ENCODE data around the gene OSGIN1.
A peak's percentile ranks its signal among the peaks of the same experiment; 100 is the strongest.

The OSGIN1 gene

GRCh38 chr16:84009282-84009681 lies 56.2 kb downstream of the OSGIN1 start:
- Histone ChIP-seq H3K9me3 (ENCODE audit: insufficient read depth, low read length) (no peaks in the 10 kb centered on the region), H4K20me1 (ENCODE audit: insufficient read depth, low read length) (no peaks in the 10 kb centered on the region), H3K36me3 (replicated peaks; ENCODE audit: low read depth, low read length) (no peaks in the 10 kb centered on the region), H3K4me3 (ENCODE audit: low read length) (no peak overlapping the region), H3K9ac (ENCODE audit: low read length) (no peak overlapping the region), H3K27ac (ENCODE audit: low read length) (no peak overlapping the region), H3K4me1 (ENCODE audit: low read length) (no peaks in the 10 kb centered on the region), H3K79me2 (ENCODE audit: low read length) (no peaks in the 10 kb centered on the region), H2AFZ (ENCODE audit: low read depth, low read length) (no peak overlapping the region), H3K27me3 (ENCODE audit: low read depth, low read length) (peaks cover 23% of the 10 kb centered on the region), H3K4me2 (ENCODE audit: low read length) (no peak overlapping the region)
- TF ChIP-seq CTCF (IDR thresholded peaks at IDR 0.05; ENCODE audit: low read depth, low read length): no peak
- TF ChIP-seq EZH2phosphoT487 (IDR thresholded peaks at IDR 0.05; ENCODE audit: low read depth): no peak

- Histone ChIP-seq H3K4me1 (ENCODE audit: low read length) (no peaks in the 10 kb centered on the region), H3K27ac (ENCODE audit: low read length) (no peak overlapping the region), H3K27me3 (ENCODE audit: low read depth, low read length) (no peaks in the 10 kb centered on the region), H3K79me2 (ENCODE audit: low read length) (no peaks in the 10 kb centered on the region), H3K9me3 (ENCODE audit: insufficient read depth, low read length) (no peaks in the 10 kb centered on the region), H4K20me1 (ENCODE audit: insufficient read depth, low read length) (no peaks in the 10 kb centered on the region), H3K36me3 (replicated peaks; ENCODE audit: low read depth, low read length) (no peaks in the 10 kb centered on the region), H3K4me2 (ENCODE audit: low read length) (no peak overlapping the region), H3K4me3 (ENCODE audit: low read length) (no peak overlapping the region), H2AFZ (ENCODE audit: low read depth, low read length) (0 out of 2 replicates have a peak overlapping the region, but pooled peaks have one; percentile 21), H3K9ac (ENCODE audit: low read length) (no peak overlapping the region)
- TF ChIP-seq CTCF (IDR thresholded peaks at IDR 0.05; ENCODE audit: low read depth, low read length): no peak
- no peak for TF ChIP-seq EZH2phosphoT487 (IDR thresholded peaks at IDR 0.05; ENCODE audit: low read depth)
Measured at GRCh38 chr16:84013787-84014569, 60.9 kb downstream of the OSGIN1 start.

- no peak for TF ChIP-seq EZH2phosphoT487 (IDR thresholded peaks at IDR 0.05; ENCODE audit: low read depth)
- TF ChIP-seq CTCF (IDR thresholded peaks at IDR 0.05; ENCODE audit: low read depth, low read length): no peak
- H3K27ac ChIP-seq (ENCODE audit: low read length): no peak overlapping the region
- H3K4me2 ChIP-seq (ENCODE audit: low read length): no peak overlapping the region
- H2AFZ ChIP-seq (ENCODE audit: low read depth, low read length): no peak overlapping the region
- no peaks in the 10 kb centered on the region; the same call in 1 of the 2 replicates for H3K27me3 ChIP-seq (ENCODE audit: low read depth, low read length)
- no peaks in the 10 kb centered on the region for H3K4me1 ChIP-seq (ENCODE audit: low read length)
- H3K79me2 ChIP-seq (ENCODE audit: low read length): no peaks in the 10 kb centered on the region
- H3K36me3 ChIP-seq (replicated peaks; ENCODE audit: low read depth, low read length): no peaks in the 10 kb centered on the region
- H3K9ac ChIP-seq (ENCODE audit: low read length): no peak overlapping the region
- H4K20me1 ChIP-seq (ENCODE audit: insufficient read depth, low read length): no peaks in the 10 kb centered on the region
- H3K9me3 ChIP-seq (ENCODE audit: insufficient read depth, low read length): no peaks in the 10 kb centered on the region
- no peak overlapping the region for H3K4me3 ChIP-seq (ENCODE audit: low read length)
Measured at GRCh38 chr16:84014570-84015327, 61.7 kb downstream of the OSGIN1 start.

- no peaks in the 10 kb centered on the region; the same call in 1 of the 2 replicates for H3K27me3 ChIP-seq (ENCODE audit: low read depth, low read length)
- H3K4me3 ChIP-seq (ENCODE audit: low read length): no peak overlapping the region
- TF ChIP-seq CTCF (IDR thresholded peaks at IDR 0.05; ENCODE audit: low read depth, low read length) (no peak), EZH2phosphoT487 (IDR thresholded peaks at IDR 0.05; ENCODE audit: low read depth) (no peak)
Measured at GRCh38 chr16:84015399-84015798, 62.4 kb downstream of the OSGIN1 start.

More at GRCh38 chr16:84015399-84015798, 62.4 kb downstream of the OSGIN1 start:
- H3K27ac ChIP-seq (ENCODE audit: low read length): no peak overlapping the region
- H4K20me1 ChIP-seq (ENCODE audit: insufficient read depth, low read length): no peaks in the 10 kb centered on the region
- no peaks in the 10 kb centered on the region for H3K4me1 ChIP-seq (ENCODE audit: low read length)
- no peaks in the 10 kb centered on the region for H3K36me3 ChIP-seq (replicated peaks; ENCODE audit: low read depth, low read length)
- no peaks in the 10 kb centered on the region for H3K79me2 ChIP-seq (ENCODE audit: low read length)
- H3K9me3 ChIP-seq (ENCODE audit: insufficient read depth, low read length): no peaks in the 10 kb centered on the region
- H3K9ac ChIP-seq (ENCODE audit: low read length): no peak overlapping the region
- no peak overlapping the region for H2AFZ ChIP-seq (ENCODE audit: low read depth, low read length)
- H3K4me2 ChIP-seq (ENCODE audit: low read length): no peak overlapping the region
